ENCODE measurements around the gene VPS37D.
A peak's percentile ranks its signal among the peaks of the same experiment; 100 is the strongest.
"Not testable (repeated sequence)": the region's sequence is repeated elsewhere in the genome, so short reads cannot be mapped to it uniquely, and the experiment has no call there.

VPS37D gene

DNA sequence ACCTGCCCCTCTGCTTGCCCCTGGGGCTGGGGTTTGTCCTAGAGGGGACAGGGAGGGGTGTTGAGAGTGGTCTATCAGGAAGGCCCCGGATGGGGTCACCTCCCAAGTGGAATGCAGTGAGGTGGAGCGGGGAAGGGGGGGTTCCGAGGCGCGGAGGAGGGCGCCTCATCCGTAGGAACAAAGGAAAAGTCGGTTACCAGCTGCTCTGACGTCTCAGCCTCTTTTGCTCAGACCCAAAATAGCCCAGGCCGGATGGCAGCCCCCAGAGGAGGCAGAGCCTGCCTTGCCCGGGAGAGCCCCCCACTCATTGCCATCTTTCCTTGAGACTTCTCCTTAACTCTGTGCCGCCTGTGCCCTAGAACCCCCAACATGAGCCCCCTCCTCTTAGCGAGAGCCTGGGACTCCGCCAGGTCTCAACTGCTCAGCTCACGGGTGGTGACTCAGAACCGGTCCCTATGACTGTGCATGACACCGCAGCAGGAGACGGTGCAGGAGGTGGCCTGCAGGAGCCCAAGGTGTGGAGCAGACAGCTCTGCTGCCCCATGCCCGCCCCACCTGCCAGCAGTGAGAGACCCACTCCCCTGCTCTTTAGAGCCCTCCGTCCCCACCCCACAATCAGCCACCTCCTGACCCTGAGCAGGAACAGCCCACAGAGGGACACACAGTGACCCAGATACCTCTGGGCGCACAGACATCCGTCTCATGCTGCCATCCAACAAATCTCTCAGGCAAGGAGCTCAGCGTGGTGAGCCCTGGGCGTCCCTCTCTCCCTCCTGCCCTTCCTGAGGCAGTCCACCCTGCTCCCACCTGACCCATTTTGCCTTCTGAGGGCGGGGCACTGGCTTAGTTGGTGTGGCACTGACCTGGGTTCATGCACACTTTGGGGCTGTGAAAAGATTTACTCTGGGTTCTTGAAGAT lies 38.8 kb downstream of the VPS37D start:
- DNase-seq (ENCODE audit: low spot score), result peak; percentile 52

DNA sequence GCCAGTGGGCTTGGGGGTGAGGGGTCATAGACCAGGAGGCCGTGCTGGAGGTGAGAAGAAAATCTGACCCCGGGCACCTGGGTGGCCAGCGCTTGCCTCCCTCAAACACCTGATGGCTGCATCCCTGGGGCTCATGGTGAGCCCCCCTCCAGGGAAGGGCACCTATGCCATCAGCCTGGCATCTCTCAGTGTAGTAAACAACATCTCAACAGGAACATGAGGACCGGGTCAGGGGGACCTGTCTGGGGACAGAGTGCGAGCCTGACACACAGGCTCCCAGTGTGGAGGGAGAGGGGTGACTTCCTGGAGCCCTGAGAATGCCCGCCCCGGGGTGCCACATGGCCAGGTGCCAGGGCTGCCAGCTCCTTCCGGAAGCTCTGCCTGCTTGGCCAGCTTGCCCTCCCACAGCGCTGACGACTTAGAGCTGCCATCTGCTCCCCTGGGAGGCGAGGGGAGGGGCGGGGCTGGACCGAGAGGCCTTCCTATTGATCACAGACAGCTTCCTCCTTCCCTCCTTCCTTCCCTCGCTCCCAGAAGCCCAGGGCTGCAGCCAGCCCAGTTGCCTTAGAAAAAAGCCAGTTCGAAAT lies 39.5 kb downstream of the VPS37D start:
- no peak for DNase-seq (ENCODE audit: low spot score)

DNA sequence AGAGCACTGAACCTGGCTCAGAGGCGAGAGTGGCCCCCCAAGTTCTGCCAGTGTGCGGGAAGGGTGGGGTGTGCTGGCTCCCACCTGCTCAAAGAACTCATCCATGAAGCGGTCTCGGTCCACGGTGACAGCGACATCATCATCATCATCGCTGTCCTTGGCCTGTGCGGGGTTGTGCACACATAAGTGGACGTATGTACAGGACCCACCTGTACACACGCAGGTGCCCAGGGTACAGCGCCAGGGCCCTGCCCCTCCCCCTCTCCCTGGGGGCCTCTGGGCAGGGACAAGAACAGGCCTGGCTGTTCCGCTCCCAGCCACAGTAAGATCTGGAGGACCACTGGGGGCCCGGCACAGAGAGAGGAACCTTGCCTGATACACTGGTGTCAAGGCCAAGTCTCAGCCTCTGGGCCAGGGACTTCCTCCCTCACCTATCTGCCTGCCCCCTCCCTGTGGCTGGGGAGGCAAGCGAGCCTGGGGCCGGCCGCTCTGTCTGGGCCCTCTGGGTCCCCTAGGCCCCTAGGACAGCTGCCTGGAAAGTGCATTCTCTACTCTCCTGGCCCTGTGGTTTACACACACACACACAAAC lies 41.4 kb downstream of the VPS37D start:
- DNase-seq (ENCODE audit: low spot score), result no peak

DNA sequence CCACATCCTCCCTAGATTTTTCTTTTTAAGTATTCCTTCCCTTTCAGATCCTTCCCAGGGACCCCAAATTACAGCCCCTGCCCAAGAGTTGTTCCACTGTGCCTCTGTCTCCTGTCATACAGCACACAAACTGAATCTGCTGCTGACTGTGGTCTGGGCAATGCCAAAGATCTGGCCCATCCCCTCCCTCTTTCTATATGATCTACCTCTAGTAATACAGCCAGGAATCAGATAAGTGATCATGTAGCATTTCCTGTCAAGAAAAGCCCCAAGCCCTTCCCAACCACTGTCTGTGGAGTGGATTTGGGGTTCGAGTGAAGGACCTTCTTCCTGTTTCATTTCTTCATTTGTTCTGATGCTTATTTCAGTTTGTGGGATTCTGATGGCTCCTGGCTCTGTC lies 45.1 kb downstream of the VPS37D start:
- no peak for DNase-seq (ENCODE audit: low spot score)

DNA sequence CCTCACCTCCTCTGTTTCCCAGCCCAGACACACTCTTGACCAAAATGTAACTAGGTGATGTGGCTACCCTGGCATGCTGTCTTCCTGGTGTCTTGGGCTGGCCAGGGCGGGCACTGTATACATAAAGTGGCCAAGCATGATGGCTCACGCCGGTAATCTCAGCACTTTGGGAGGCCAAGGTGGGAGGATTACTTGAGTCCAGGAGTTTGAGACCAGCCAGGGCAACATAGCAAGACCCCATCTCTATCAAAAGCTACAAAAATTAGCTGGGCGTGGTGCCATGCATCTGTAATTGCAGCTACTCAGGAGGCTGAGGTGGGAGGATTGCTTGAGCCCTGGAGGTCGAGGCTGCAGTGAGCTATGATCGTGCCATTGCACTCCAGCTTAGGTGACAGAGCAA lies 45.7 kb downstream of the VPS37D start:
- DNase-seq (ENCODE audit: low spot score), result not testable (repeated sequence)

DNA sequence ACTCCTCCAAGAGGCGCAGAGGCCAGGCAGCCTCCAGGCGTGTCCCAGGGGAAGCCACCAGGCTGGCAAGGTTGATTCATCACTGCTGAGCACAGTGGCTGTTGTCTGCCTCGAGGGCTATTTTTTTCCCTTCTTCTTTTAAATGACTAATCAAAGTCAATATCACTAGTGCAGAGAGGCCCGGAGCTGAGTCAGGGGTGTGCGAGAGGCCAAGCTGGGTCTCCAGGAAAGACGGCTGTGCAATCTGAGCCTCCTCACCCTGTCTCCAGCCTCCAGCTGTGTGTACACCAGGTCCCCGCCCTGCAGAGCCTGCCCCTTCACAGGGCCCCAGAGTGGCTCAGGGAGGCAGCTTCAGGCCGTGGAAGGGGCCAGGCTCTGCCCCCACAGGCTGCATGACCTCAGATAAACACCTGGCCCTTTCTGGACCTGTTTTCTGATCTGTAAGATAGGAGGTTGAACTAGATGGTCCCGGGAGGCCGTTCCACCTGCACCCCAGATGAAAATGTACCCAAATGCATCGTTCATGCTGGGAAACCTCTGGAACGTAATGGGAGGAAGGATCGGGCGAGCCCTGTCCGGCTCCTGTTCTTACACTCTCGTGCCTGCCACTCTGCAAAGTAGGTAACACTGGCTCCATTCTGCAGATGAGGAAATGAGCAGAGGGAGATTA lies 48.2 kb downstream of the VPS37D start:
- peak; percentile 99 for DNase-seq (ENCODE audit: low spot score)

DNA sequence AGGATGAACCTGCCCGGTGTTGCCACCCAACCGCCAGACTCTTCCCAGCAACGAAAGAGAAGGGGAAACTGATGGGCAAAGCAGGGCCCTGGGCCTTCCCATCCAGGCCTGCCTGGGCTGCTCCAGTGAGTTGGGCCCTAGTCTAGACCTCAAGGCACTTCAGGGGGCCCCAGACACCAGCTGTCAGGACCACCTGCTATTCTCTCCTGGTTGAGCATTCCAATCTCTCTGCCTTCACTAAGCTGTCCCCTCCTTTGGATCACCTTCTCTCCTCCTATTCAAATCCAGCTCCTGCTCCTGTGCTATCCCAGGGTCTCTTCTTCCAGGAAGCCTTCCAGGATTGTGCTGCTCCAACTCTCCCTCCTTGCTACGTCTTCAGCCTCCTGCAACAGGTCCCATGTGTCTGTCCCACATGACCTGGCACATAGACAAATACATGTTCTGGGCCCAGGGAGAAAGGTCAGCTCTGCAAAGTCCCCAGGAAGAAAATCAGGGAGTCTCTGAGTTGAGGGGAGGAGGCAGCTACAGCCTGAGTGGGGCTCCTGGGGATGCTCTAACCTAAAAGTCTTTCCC lies 48.8 kb downstream of the VPS37D start:
- DNase-seq (ENCODE audit: low spot score), result no peak

DNA sequence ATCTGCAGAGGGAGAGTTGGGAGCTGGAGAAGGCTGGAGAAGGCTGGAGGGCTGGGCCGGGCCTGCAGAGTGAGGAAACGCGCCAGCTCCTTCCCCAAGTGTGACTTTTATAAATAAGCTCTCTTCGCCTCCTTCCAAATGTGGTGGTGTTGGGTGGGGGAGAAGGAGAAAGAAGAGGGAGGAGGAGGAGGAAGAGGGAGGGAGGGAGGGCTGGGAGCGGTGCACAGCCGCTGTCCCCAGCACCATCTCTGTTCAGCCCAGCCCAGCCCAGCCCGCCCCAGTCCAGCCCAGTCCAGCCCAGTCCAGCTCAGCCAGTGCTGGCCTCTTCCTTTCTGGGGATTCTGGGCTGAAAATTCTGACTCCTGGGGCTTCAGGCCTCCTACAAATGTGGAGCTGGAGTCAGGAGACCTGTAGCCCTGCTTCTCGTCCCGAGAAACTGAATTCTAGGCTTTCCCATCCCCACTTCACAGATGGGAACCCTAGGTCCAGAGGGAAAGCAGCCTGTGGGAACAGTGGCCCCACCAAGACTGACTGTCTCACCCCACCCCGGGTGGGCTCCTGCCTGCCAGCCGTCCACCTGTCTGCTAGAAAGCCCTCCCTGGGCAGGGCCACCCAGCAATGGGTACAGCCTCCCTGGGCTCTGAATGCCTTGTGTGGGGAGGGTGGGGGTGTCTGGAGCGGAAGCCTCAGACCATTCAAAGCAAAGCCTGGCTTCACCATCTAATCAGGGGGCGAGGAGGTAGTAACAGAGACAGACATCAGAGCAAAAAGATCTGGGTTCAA lies 49.6 kb downstream of the VPS37D start:
- DNase-seq (ENCODE audit: low spot score), result peak; percentile 56

DNA sequence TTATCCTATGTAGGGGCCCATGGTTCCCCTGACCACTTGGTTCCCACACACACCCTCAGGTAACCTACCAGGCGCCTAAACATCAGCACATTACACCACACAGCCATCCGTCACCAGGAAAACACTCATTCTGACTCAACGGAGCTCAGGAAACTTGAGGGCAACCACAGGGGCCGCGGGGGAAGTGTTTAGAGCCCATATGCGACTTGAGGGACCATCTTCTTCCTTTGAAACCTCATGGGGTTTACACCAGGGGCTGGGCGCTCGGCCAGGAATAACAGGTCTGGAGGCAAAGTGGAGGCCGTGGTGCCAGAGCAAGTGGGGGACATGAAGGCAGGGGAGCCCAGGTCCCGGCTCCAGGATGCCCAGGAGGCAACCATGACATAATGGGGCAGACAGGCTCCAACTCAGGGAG lies 50.4 kb downstream of the VPS37D start:
- DNase-seq (ENCODE audit: low spot score), result peak; percentile 97

DNA sequence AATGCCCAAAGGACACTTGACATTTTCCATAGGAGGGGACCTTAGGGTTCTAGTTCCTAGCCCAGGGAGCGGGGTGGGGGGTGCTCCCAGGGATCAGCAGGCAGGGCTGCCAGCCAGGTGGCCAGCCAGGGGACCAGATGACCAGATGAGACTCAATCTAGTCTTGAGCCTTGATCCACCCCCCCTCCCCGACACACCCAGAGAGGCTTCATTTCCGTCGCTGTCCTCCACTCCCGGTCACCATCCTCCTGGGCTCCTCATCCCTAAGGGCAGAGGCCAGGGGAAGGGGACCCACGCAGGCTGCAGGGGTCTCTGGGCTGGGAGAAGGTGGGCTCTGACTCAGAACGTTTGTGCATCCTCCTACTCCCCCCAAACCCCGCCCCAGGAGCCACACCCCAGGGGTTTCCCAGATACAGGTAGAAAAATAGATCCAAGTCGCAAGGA lies 50.8 kb downstream of the VPS37D start:
- DNase-seq (ENCODE audit: low spot score), result peak; percentile 72

DNA sequence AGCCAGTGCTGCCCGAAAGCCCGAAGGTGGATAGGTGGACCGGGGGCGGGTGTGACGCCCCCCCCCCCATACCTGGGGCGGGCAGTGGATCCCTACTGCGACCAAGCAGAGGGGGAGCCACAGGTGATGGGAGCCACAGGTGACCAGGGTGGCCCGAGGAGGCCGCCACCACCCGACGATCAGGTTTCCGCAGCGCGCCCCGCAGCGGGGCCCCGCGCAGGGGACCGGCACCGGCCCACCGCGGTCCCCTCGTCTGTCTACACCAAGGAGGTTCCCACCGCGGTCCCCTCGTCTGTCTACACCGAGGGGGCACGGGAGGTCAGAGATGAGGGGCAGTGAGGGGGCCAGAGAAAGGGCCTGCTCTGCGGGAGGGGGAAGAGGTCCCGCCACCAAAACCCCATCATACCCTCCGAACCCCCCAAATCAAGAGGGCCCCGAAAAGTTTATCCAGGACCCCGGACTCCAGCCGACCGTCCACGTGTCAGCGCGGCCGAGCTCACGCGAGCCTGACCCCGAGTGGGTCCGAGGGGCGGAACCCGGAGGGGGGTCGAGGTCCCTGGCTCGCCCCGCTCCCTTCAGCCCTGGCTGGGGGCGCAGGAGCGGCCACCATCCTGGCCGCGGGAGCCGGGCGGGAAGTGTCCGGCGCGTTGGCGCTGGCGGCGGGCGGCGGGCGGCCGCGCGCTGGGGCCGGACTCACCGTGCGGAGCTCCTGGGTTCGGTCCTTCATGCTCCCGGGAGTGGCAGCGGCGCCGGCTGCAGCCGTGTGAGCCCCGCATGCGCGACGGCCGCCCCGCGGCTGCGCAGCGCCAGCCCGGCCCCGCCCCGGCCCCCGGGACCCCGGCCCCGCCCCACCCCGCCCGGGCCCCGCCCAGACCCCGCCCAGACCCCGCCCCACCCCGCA lies 51.5 kb downstream of the VPS37D start, which contains the start of gene STX1A:
TSS of gene STX1A (minus strand) at position 765 of the 901 bp plus-strand sequence. CDS start at position 727, 38 bp downstream.
- DNase-seq (ENCODE audit: low spot score), result peak; percentile 78

DNA sequence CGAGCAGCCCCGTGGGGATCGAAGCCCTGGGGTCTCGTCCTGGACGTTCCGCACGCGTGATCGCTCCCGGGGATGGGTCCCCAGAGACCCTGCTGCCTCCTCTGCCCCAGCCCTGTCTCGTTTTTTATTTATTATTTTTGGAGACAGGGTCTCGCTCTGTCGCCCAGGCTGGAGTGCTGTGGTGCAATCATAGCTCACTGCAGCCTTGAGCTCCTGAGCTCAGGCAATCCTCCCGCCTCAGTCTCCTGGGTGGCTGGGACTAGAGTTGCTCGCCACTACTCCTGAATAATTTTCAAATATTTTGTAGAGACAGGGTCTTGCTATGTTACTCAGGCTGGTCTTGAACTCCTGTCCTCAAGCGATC lies 52.2 kb downstream of the VPS37D start:
- no peak for DNase-seq (ENCODE audit: low spot score)

DNA sequence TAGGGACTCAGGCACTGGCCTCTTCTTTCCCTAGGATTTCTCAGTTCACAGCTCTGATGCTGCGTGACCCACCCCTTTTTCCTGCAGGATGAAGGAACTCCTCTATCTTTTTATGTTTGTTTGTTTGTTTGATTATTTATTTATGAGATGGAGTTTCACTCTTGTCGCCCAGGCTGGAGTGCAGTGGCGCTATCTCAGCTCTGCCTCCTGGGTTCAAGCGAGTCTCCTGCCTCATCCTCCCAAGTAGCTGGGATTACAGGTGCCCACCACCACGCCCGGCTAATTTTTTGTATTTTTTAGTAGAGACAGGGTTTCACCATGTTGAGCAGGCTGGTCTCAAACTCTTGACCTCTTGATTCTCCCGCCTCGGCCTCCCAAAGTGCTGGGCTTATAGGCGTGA lies 52.8 kb downstream of the VPS37D start:
- not testable (repeated sequence) for DNase-seq (ENCODE audit: low spot score)

DNA sequence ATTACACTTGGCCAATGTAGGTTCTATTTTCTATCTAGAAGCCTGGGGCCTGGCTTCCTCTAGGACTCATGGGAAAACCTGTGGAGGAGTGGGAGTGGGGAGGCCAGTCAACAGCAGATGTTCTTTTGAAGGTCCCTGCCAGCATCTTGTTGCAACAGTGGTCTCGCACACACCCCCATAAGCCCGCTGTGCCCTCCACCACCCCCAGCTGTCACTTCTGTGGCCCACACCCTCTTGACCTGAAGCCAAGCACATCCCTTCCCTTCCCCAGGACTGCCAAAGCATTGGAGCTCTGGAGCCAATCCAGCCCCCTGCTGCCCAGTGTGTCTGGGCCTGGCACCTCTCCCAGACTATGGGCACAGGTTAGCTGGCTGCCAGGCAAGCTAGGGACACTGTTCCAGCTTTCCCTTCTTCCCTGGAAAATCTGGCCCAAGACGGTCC lies 53.8 kb downstream of the VPS37D start:
- DNase-seq (ENCODE audit: low spot score), result no peak
